CD14-positive monocyte (primary cell): ENCODE data around the gene RIF1. TPM values are rescaled to one million over a fixed set of nuclear protein-coding genes. Genes with fewer than 3 reads are reported as not detected.

Experiments
- DNase-seq, 3 donors: peaks; one replicate each; pipeline ENCODE4 v3.0.0-alpha.2; 2011 to 2022
- H2AFZ ChIP-seq: 2 replicates; pipeline ENCODE4 v1.6.0; 2012; ENCODE audit warnings: mild to moderate bottlenecking, low read depth, low read length, inconsistent platforms; ENCODE audit not compliant: insufficient read depth, poor library complexity, severe bottlenecking
- H3K27ac ChIP-seq, 2 donors: 1 replicate in 1 of 2; 2 replicates in 1 of 2; pipeline ENCODE4 v1.5.1; 2012 to 2013; ENCODE audit warnings: low read length in 2 of 2, control low read depth in 1 of 2, inconsistent platforms in 1 of 2, low read depth in 1 of 2, mild to moderate bottlenecking in 1 of 2
- H3K27me3 ChIP-seq, 2 donors: one replicate each; pipeline versions ENCODE4 v1.6.0 to v1.6.1; 2011 to 2013; ENCODE audit warnings: low read length in 2 of 2; ENCODE audit not compliant: control insufficient read depth in 2 of 2, insufficient read depth in 2 of 2
- H3K36me3 ChIP-seq, 2 donors: replicated peaks in 1 of 2; 1 replicate in 1 of 2; 2 replicates in 1 of 2; pipeline versions ENCODE4 v1.5.1 to v1.6.1; 2012 to 2013; ENCODE audit warnings: low read length in 2 of 2, control low read depth in 1 of 2, inconsistent platforms in 1 of 2, mild to moderate bottlenecking in 1 of 2; ENCODE audit not compliant: insufficient read depth in 2 of 2, control insufficient read depth in 1 of 2
- H3K4me1 ChIP-seq, 2 donors: 1 replicate in 1 of 2; 2 replicates in 1 of 2; pipeline versions ENCODE4 v1.5.1 to v1.6.1; 2012 to 2013; ENCODE audit warnings: low read length in 2 of 2, control low read depth in 1 of 2, inconsistent platforms in 1 of 2, mild to moderate bottlenecking in 1 of 2, moderate library complexity in 1 of 2; ENCODE audit not compliant: insufficient read depth in 2 of 2, control insufficient read depth in 1 of 2
- H3K4me2 ChIP-seq: replicated peaks from 2 replicates; pipeline ENCODE3; 2012; ENCODE audit warnings: low read length, moderate library complexity, mild to moderate bottlenecking; ENCODE audit not compliant: poor library complexity, severe bottlenecking; ENCODE audit errors: extremely low read depth
- H3K4me3 ChIP-seq, 3 experiments: fragments of 200-600 bp in 1 of 3; sonication (generic) in 1 of 3; replicated peaks in 1 of 3; 1 replicate in 2 of 3; 2 replicates in 1 of 3; pipeline ENCODE4 v1.5.1; 2011 to 2013; ENCODE audit warnings: low read length in 3 of 3, mild to moderate bottlenecking in 3 of 3, control low read depth in 2 of 3, low read depth in 2 of 3, inconsistent platforms in 1 of 3, moderate library complexity in 1 of 3
- H3K79me2 ChIP-seq: 2 replicates; pipeline ENCODE4 v1.6.0; 2012; ENCODE audit warnings: mild to moderate bottlenecking, control low read depth, inconsistent platforms, low read length, moderate library complexity; ENCODE audit not compliant: insufficient read depth
- H3K9ac ChIP-seq: 2 replicates; pipeline ENCODE4 v1.6.0; 2017; ENCODE audit warnings: low read length, mild to moderate bottlenecking; ENCODE audit not compliant: insufficient read depth, poor library complexity, severe bottlenecking
- H3K9me3 ChIP-seq, 2 donors: replicated peaks in 1 of 2; 1 replicate in 1 of 2; 2 replicates in 1 of 2; pipeline versions ENCODE4 v1.5.1 to v1.6.1; 2012 to 2013; ENCODE audit warnings: low read length in 2 of 2, control low read depth in 1 of 2; ENCODE audit not compliant: control insufficient read depth in 1 of 2, insufficient read depth in 1 of 2
- H4K20me1 ChIP-seq: 2 replicates; pipeline ENCODE4 v1.6.0; 2012; ENCODE audit warnings: mild to moderate bottlenecking, low read length, control low read depth, moderate library complexity; ENCODE audit not compliant: insufficient read depth
- H3K27ac Mint-ChIP-seq, 7 donors: one replicate each; pipeline ENCODE4 v1.8.0; 2020; ENCODE audit warnings: mild to moderate bottlenecking in 7 of 7, mixed read lengths in 7 of 7, moderate library complexity in 6 of 7, inconsistent platforms in 2 of 7
- H3K27me3 Mint-ChIP-seq, 3 donors: one replicate each; pipeline ENCODE4 v1.8.0; 2021 to 2022; ENCODE audit warnings: low read depth in 3 of 3, mild to moderate bottlenecking in 3 of 3, mixed read lengths in 3 of 3, moderate library complexity in 3 of 3, inconsistent platforms in 1 of 3
- H3K36me3 Mint-ChIP-seq, 2 donors: one replicate each; pipeline ENCODE4 v1.8.0; 2020; ENCODE audit warnings: mixed read lengths in 2 of 2, inconsistent platforms in 1 of 2, mild to moderate bottlenecking in 1 of 2
- H3K4me1 Mint-ChIP-seq: one replicate; pipeline ENCODE4 v1.8.0; 2020; ENCODE audit warnings: mild to moderate bottlenecking, mixed read lengths
- H3K4me3 Mint-ChIP-seq, 2 donors: one replicate each; pipeline ENCODE4 v1.8.0; 2020; ENCODE audit warnings: mild to moderate bottlenecking in 2 of 2, mixed read lengths in 2 of 2, moderate library complexity in 1 of 2
- H3K9me3 Mint-ChIP-seq, 7 donors: one replicate each; pipeline ENCODE4 v1.8.0; 2020 to 2022; ENCODE audit warnings: mixed read lengths in 7 of 7, mild to moderate bottlenecking in 6 of 7, moderate library complexity in 6 of 7, inconsistent platforms in 2 of 7
- CTCF ChIP-seq: fragments of 200-600 bp; IDR thresholded peaks from one replicate; pipeline ENCODE4 v1.8.0; 2022; ENCODE audit warnings: antibody characterized with exemption, mild to moderate bottlenecking
- WGBS: methylation state at CpG from one replicate; pipeline ENCODE4 v1.1.5; 2013; ENCODE audit warnings: missing lambda C conversion rate; ENCODE audit not compliant: insufficient coverage; 5-methylcytosine and 5-hydroxymethylcytosine counted together
- intact Hi-C, 2 donors: fragments of 100-400 bp; cut with micrococcal nuclease; formaldehyde crosslinking; loops; one replicate each; pipeline versions ENCODE4 v1.15.0 to v1.15.1; 2023
- polyA plus RNA-seq, 3 donors: library from polyadenylated mRNA; depleted of rRNA in 1 of 3; unstranded in 2 of 3; stranded (reverse) in 1 of 3; fragments of 300-500 nt in 2 of 3; fragments of >200 nt in 1 of 3; fragmentation: Illumina TruSeq in 2 of 3; gene quantifications; 1 replicate in 2 of 3; 2 replicates in 1 of 3; pipeline ENCODE4 v1.2.3, GENCODE V29; 2012 to 2021

The RIF1 gene
- polyA plus RNA-seq, 3 donors: 3.8 to 9.3 (median 6.5) TPM

GRCh38 chr2:151491496-151491895 is 81.8 kb downstream of the RIF1 start:
- H3K27ac Mint-ChIP-seq: no peak overlapping the region
- H3K4me1 Mint-ChIP-seq: no peaks in the 10 kb centered on the region
- Histone ChIP-seq H3K79me2 (no peaks in the 10 kb centered on the region), H2AFZ (no peak overlapping the region), H3K9ac (no peak overlapping the region), H3K4me2 (no peak overlapping the region), H4K20me1 (no peaks in the 10 kb centered on the region), H3K4me1 (no peaks in the 10 kb centered on the region), H3K9me3 (no peaks in the 10 kb centered on the region), H3K36me3 (peaks cover 2 to 17% of the 10 kb centered on the region in 2 donors), H3K27ac (no peak overlapping the region), H3K4me3 (no peak overlapping the region), H3K27me3 (no peaks in the 10 kb centered on the region)
- intact Hi-C loops: no loop called here
- H3K4me3 Mint-ChIP-seq: no peak overlapping the region
- DNase-seq: no peak
- H3K36me3 Mint-ChIP-seq: peaks cover 19 to 26% of the 10 kb centered on the region in 2 donors
- no peak for TF ChIP-seq CTCF
- peaks cover 0 to 2% (median 0%) of the 10 kb centered on the region in 3 donors for H3K27me3 Mint-ChIP-seq
- 100% methylated on average over 3 of the region's 4 CpGs for WGBS
- no peaks in the 10 kb centered on the region for H3K9me3 Mint-ChIP-seq

- no peaks in the 10 kb centered on the region for H4K20me1 ChIP-seq
- H2AFZ ChIP-seq: no peak overlapping the region
- H3K4me1 Mint-ChIP-seq: no peaks in the 10 kb centered on the region
- H3K27me3 Mint-ChIP-seq: peaks cover 0 to 2% (median 1%) of the 10 kb centered on the region in 3 donors
- no peaks in the 10 kb centered on the region for H3K4me1 ChIP-seq
- H3K27ac ChIP-seq: no peak overlapping the region
- H3K9ac ChIP-seq: no peak overlapping the region
- intact Hi-C loops: no loop called here
- peaks cover 0 to 3% of the 10 kb centered on the region in 2 donors for H3K36me3 Mint-ChIP-seq
- no peak overlapping the region for H3K4me3 ChIP-seq
- no CpG with 5 or more reads among the region's 1 CpG for WGBS
- TF ChIP-seq CTCF: no peak
- no peak overlapping the region for H3K4me3 Mint-ChIP-seq
- H3K36me3 ChIP-seq: peaks cover 0 to 4% of the 10 kb centered on the region in 2 donors
- no peaks in the 10 kb centered on the region for H3K9me3 Mint-ChIP-seq
- H3K79me2 ChIP-seq: no peaks in the 10 kb centered on the region
- H3K4me2 ChIP-seq: no peak overlapping the region
- H3K9me3 ChIP-seq: no peaks in the 10 kb centered on the region
- no peaks in the 10 kb centered on the region for H3K27me3 ChIP-seq
- H3K27ac Mint-ChIP-seq: no peak overlapping the region
- DNase-seq: no peak
Measured at GRCh38 chr2:151498178-151498577, 88.5 kb downstream of the RIF1 start.
